HepG2 (cell line): ENCODE measurements around the gene GGT7. TPM values are rescaled to one million over a fixed set of nuclear protein-coding genes. Genes with fewer than 3 reads are reported as not detected.
A peak's percentile ranks its signal among the peaks of the same experiment; 100 is the strongest.

Source experiments
- ADNP ChIP-seq: sonication (generic); formaldehyde crosslinking; IDR thresholded peaks from 2 replicates; pipeline ENCODE4 v1.4.0; 2020; ENCODE audit warnings: missing genetic modification reagents
- ELF3 ChIP-seq: IDR thresholded peaks from 2 replicates; pipeline ENCODE4 v1.6.1; 2016; ENCODE audit warnings: missing genetic modification reagents, missing compliant biosample characterization
- FOSL2 ChIP-seq: sonication (generic); formaldehyde crosslinking; IDR thresholded peaks from 2 replicates; pipeline ENCODE4 v1.4.0; 2020; ENCODE audit warnings: missing genetic modification reagents
- FOXJ3 ChIP-seq: sonication (generic); formaldehyde crosslinking; IDR thresholded peaks from 2 replicates; pipeline ENCODE4 v1.4.0; 2020; ENCODE audit warnings: missing genetic modification reagents, mild to moderate bottlenecking, borderline replicate concordance
- FOXM1 ChIP-seq: sonication (generic); formaldehyde crosslinking; IDR thresholded peaks from 2 replicates; pipeline ENCODE4 v1.5.0; 2020; ENCODE audit warnings: missing genetic modification reagents
- FOXO1 ChIP-seq: sonication (generic); formaldehyde crosslinking; IDR thresholded peaks from 2 replicates; pipeline ENCODE4 v1.4.0; 2020; ENCODE audit warnings: missing genetic modification reagents
- HDAC1 ChIP-seq: sonication (generic); formaldehyde crosslinking; IDR thresholded peaks from 2 replicates; pipeline ENCODE4 v1.5.1; 2020; ENCODE audit warnings: mild to moderate bottlenecking, missing genetic modification reagents
- MLLT10 ChIP-seq: sonication (generic); formaldehyde crosslinking; IDR thresholded peaks from 2 replicates; pipeline ENCODE4 v1.4.0; 2020; ENCODE audit warnings: missing genetic modification reagents
- MZF1 ChIP-seq: sonication (generic); formaldehyde crosslinking; IDR thresholded peaks from 2 replicates; pipeline ENCODE4 v1.8.1; 2023; ENCODE audit warnings: mild to moderate bottlenecking, missing genetic modification reagents, borderline replicate concordance
- PCBP2 ChIP-seq: fragments of 200-400 bp; formaldehyde crosslinking; optimal IDR thresholded peaks from 2 replicates; pipeline ENCODE3; 2018; ENCODE audit warnings: low read length, low read depth; ENCODE audit not compliant: poor library complexity, severe bottlenecking
- PHB2 ChIP-seq: fragments of 450-650 bp; IDR thresholded peaks from 2 replicates; pipeline ENCODE4 v1.6.1; 2018; ENCODE audit not compliant: partially characterized antibody
- YY1 ChIP-seq: IDR thresholded peaks from 2 replicates; pipeline ENCODE4 v1.6.1; 2011; ENCODE audit warnings: low read length, low read depth, moderate library complexity, mild to moderate bottlenecking; ENCODE audit not compliant: insufficient read depth, insufficient replicate concordance
- ZFP62 ChIP-seq: sonication (generic); formaldehyde crosslinking; IDR thresholded peaks from 2 replicates; pipeline ENCODE4 v1.4.0; 2020; ENCODE audit warnings: missing genetic modification reagents
- ZNF101 ChIP-seq: sonication (generic); formaldehyde crosslinking; IDR thresholded peaks from 2 replicates; pipeline ENCODE4 v1.4.0; 2020; ENCODE audit warnings: mild to moderate bottlenecking, low read depth, missing genetic modification reagents, borderline replicate concordance
- ZNF205 ChIP-seq: IDR thresholded peaks from 2 replicates; pipeline ENCODE4 v1.6.1; 2018; ENCODE audit warnings: missing biosample characterization, missing genetic modification reagents
- ZNF230 ChIP-seq: sonication (generic); formaldehyde crosslinking; IDR thresholded peaks from 2 replicates; pipeline ENCODE4 v1.4.0; 2020; ENCODE audit warnings: mild to moderate bottlenecking, missing genetic modification reagents
- ZNF282 ChIP-seq: fragments of 450-650 bp; IDR thresholded peaks from 2 replicates; pipeline ENCODE4 v1.6.1; 2018; ENCODE audit not compliant: partially characterized antibody
- ZNF335 ChIP-seq: sonication (generic); formaldehyde crosslinking; IDR thresholded peaks from 2 replicates; pipeline ENCODE4 v1.4.0; 2020; ENCODE audit warnings: missing genetic modification reagents
- ZNF431 ChIP-seq: sonication (generic); formaldehyde crosslinking; IDR thresholded peaks from 2 replicates; pipeline ENCODE4 v1.9.0; 2022; ENCODE audit warnings: missing genetic modification reagents, low read depth, mild to moderate bottlenecking, borderline replicate concordance
- ZNF562 ChIP-seq: sonication (generic); formaldehyde crosslinking; IDR thresholded peaks from 2 replicates; pipeline ENCODE4 v1.8.0; 2022; ENCODE audit warnings: missing genetic modification reagents, borderline replicate concordance
- polyA plus RNA-seq, 8 experiments: library from polyadenylated mRNA; depleted of rRNA in 3 of 8; stranded (reverse) in 7 of 8; unstranded in 1 of 8; fragments of >200 nt; fragmentation: Illumina TruSeq in 4 of 8; extraction: Trizol in 4 of 8; gene quantifications; 2 replicates each; pipeline versions ENCODE4 v1.2.1 to v1.2.3, GENCODE V29; 2011 to 2016; ENCODE audit warnings: low read depth in 4 of 8, missing spikeins in 1 of 8, mixed read lengths in 1 of 8; ENCODE audit not compliant: insufficient read depth in 1 of 8
- total RNA-seq, 5 experiments: library from RNA; depleted of rRNA; stranded (reverse); fragments of >200 nt; fragmentation: Illumina TruSeq; extraction: Trizol; gene quantifications; 2 replicates each; pipeline ENCODE4 v1.2.3, GENCODE V29; 2016; ENCODE audit warnings: low read depth in 1 of 5
- TF ChIP-seq, protein P1 (sequence below): sonication (generic); formaldehyde crosslinking; IDR thresholded peaks from 2 replicates; pipeline ENCODE4 v1.9.0; 2022; ENCODE audit warnings: low read depth, missing genetic modification reagents
- TF ChIP-seq, protein P2 (sequence below): sonication (generic); formaldehyde crosslinking; IDR thresholded peaks from 2 replicates; pipeline ENCODE4 v1.5.0; 2020; ENCODE audit warnings: mild to moderate bottlenecking, missing genetic modification reagents
- TF ChIP-seq, protein P3 (sequence below): sonication (generic); formaldehyde crosslinking; IDR thresholded peaks from 2 replicates; pipeline ENCODE4 v1.4.0; 2020; ENCODE audit warnings: missing genetic modification reagents
- TF ChIP-seq, protein P4 (sequence below): sonication (generic); formaldehyde crosslinking; IDR thresholded peaks from 2 replicates; pipeline ENCODE4 v1.5.0; 2020; ENCODE audit warnings: missing genetic modification reagents

The GGT7 gene
- total and polyA plus RNA-seq, 2 of the 13 experiments (the other 11 are each of a cell fraction or from before 2014, with no cell fraction given): 6.6 to 23.0 TPM

DNA sequence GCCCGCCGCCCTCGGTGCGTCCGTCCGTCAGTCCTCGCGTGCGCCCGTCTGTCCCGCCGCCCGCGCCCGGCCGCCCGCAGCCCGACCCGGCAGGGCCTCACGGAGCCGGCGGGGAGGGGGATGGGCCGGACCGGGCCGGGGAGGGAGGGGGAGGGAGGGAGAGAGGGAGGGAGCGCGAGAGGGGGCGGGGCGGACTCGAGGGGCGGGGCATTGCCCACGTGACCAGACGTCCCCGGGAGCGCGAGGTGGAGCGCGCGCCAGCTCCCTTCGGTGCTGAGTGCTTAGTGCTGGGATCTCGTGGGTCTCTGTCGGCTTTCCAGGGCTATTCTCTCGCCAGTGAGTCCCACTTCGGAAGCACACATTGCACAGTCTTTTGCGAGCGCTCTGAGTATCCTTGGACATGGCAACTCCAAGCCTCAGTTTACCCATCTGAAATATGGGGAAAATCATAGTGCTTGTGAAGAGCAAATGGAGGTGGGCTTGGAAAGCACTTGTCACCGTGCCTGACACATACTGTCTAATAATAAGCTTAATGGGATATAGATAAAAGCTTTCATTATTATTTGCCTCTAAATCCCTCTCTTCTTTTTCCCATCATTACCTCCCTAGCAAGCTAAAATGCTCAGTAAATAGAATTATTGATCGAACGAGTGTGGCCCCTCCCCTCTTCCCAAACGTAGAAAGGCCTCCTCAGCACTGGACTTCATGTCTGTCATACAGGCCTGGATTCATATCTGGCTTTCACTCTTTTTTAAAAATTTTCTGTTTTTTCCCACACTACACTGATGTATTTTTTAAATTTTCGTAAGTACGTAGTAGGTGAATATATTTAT lies 46.9 kb downstream of the GGT7 start, which contains the start of gene NCOA6 (continued):
- TF ChIP-seq ZNF282 (no peak), ZNF205 (CRISPR knock-in tag) (0 out of 2 replicates have a peak, but pooled peaks have one; percentile 60), ELF3 (CRISPR knock-in tag) (0 out of 2 replicates have a peak, but pooled peaks have one; percentile 33), ADNP (CRISPR knock-in tag) (peak; percentile 87), ZNF101 (CRISPR knock-in tag) (no peak), FOSL2 (CRISPR knock-in tag) (peak; percentile 50), PCBP2 (no peak), ZNF335 (CRISPR knock-in tag) (0 out of 2 replicates have a peak, but pooled peaks have one; percentile 45), MLLT10 (CRISPR knock-in tag) (no peak), MZF1 (CRISPR knock-in tag) (no peak), FOXM1 (CRISPR knock-in tag) (no peak), ZNF431 (CRISPR knock-in tag) (0 out of 2 replicates have a peak, but pooled peaks have one; percentile 62), ZFP62 (CRISPR knock-in tag) (no peak), PHB2 (no peak), YY1 (no peak), ZNF230 (0 out of 2 replicates have a peak, but pooled peaks have one; percentile 41), FOXO1 (CRISPR knock-in tag) (no peak), HDAC1 (CRISPR knock-in tag) (peak; percentile 62; the same call in 1 of the 2 replicates), ZNF562 (CRISPR knock-in tag) (no peak), FOXJ3 (CRISPR knock-in tag) (0 out of 2 replicates have a peak, but pooled peaks have one; percentile 23)
- TF ChIP-seq, protein P1, sequence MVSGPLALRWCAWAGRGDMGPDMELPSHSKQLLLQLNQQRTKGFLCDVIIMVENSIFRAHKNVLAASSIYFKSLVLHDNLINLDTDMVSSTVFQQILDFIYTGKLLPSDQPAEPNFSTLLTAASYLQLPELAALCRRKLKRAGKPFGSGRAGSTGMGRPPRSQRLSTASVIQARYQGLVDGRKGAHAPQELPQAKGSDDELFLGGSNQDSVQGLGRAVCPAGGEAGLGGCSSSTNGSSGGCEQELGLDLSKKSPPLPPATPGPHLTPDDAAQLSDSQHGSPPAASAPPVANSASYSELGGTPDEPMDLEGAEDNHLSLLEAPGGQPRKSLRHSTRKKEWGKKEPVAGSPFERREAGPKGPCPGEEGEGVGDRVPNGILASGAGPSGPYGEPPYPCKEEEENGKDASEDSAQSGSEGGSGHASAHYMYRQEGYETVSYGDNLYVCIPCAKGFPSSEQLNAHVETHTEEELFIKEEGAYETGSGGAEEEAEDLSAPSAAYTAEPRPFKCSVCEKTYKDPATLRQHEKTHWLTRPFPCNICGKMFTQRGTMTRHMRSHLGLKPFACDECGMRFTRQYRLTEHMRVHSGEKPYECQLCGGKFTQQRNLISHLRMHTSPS: no peak
- TF ChIP-seq, protein P2, sequence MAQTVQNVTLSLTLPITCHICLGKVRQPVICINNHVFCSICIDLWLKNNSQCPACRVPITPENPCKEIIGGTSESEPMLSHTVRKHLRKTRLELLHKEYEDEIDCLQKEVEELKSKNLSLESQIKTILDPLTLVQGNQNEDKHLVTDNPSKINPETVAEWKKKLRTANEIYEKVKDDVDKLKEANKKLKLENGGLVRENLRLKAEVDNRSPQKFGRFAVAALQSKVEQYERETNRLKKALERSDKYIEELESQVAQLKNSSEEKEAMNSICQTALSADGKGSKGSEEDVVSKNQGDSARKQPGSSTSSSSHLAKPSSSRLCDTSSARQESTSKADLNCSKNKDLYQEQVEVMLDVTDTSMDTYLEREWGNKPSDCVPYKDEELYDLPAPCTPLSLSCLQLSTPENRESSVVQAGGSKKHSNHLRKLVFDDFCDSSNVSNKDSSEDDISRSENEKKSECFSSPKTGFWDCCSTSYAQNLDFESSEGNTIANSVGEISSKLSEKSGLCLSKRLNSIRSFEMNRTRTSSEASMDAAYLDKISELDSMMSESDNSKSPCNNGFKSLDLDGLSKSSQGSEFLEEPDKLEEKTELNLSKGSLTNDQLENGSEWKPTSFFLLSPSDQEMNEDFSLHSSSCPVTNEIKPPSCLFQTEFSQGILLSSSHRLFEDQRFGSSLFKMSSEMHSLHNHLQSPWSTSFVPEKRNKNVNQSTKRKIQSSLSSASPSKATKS (CRISPR knock-in tag): no peak
- TF ChIP-seq, protein P3, sequence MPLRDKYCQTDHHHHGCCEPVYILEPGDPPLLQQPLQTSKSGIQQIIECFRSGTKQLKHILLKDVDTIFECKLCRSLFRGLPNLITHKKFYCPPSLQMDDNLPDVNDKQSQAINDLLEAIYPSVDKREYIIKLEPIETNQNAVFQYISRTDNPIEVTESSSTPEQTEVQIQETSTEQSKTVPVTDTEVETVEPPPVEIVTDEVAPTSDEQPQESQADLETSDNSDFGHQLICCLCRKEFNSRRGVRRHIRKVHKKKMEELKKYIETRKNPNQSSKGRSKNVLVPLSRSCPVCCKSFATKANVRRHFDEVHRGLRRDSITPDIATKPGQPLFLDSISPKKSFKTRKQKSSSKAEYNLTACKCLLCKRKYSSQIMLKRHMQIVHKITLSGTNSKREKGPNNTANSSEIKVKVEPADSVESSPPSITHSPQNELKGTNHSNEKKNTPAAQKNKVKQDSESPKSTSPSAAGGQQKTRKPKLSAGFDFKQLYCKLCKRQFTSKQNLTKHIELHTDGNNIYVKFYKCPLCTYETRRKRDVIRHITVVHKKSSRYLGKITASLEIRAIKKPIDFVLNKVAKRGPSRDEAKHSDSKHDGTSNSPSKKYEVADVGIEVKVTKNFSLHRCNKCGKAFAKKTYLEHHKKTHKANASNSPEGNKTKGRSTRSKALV (CRISPR knock-in tag): peak; percentile 52; the same call in 1 of the 2 replicates
- TF ChIP-seq, protein P4, sequence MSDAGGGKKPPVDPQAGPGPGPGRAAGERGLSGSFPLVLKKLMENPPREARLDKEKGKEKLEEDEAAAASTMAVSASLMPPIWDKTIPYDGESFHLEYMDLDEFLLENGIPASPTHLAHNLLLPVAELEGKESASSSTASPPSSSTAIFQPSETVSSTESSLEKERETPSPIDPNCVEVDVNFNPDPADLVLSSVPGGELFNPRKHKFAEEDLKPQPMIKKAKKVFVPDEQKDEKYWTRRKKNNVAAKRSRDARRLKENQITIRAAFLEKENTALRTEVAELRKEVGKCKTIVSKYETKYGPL (CRISPR knock-in tag): no peak
